Astrocyte (in vitro differentiated cells and primary cell): ENCODE measurements around the gene H2BK1. TPM values are rescaled to one million over a fixed set of nuclear protein-coding genes. Genes with fewer than 3 reads are reported as not detected.

ENCODE experiments used
- DNase-seq: peaks from one replicate; pipeline ENCODE4 v3.0.0-alpha.2; 2010; ENCODE audit warnings: low read depth
- FAIRE-seq: peaks from 2 replicates; lab custom pipeline; 2011; peaks lifted over from hg19 to GRCh38; lab: Jason Lieb, UNC
- H2AFZ ChIP-seq: 2 replicates; pipeline ENCODE4 v1.6.0; 2012; ENCODE audit warnings: low read depth, low read length, inconsistent platforms
- H3K27ac ChIP-seq: 2 replicates; pipeline ENCODE4 v1.5.1; 2011; ENCODE audit warnings: low read depth, low read length, inconsistent platforms
- H3K27me3 ChIP-seq: 2 replicates; pipeline ENCODE4 v1.6.0; 2011; ENCODE audit warnings: low read length, inconsistent platforms; ENCODE audit not compliant: insufficient read depth
- H3K36me3 ChIP-seq: 2 replicates; pipeline ENCODE4 v1.5.1; 2011; ENCODE audit warnings: low read length, inconsistent platforms; ENCODE audit not compliant: insufficient read depth
- H3K4me1 ChIP-seq: 2 replicates; pipeline ENCODE4 v1.5.1; 2011; ENCODE audit warnings: low read length, inconsistent platforms; ENCODE audit not compliant: insufficient read depth
- H3K4me2 ChIP-seq: 2 replicates; pipeline ENCODE4 v1.6.0; 2012; ENCODE audit warnings: low read length, inconsistent platforms
- H3K4me3 ChIP-seq: 2 replicates; pipeline ENCODE4 v1.5.1; 2011; ENCODE audit warnings: low read depth, mild to moderate bottlenecking, low read length, inconsistent platforms; ENCODE audit not compliant: insufficient read depth
- H3K79me2 ChIP-seq: 2 replicates; pipeline ENCODE4 v1.6.0; 2012; ENCODE audit warnings: mild to moderate bottlenecking, low read length, inconsistent platforms; ENCODE audit not compliant: insufficient read depth
- H3K9ac ChIP-seq: 2 replicates; pipeline ENCODE4 v1.6.0; 2012; ENCODE audit warnings: mild to moderate bottlenecking, low read length, inconsistent platforms
- H3K9me3 ChIP-seq: 2 replicates; pipeline ENCODE4 v1.5.1; 2012; ENCODE audit warnings: low read depth, mild to moderate bottlenecking, low read length, inconsistent platforms; ENCODE audit not compliant: insufficient read depth
- H4K20me1 ChIP-seq: 2 replicates; pipeline ENCODE4 v1.6.0; 2012; ENCODE audit warnings: low read length, inconsistent platforms; ENCODE audit not compliant: insufficient read depth
- H3K27ac Mint-ChIP-seq: one replicate; pipeline ENCODE4 v1.8.0; 2021; ENCODE audit warnings: mild to moderate bottlenecking, mixed read lengths; ENCODE audit not compliant: unreplicated experiment
- H3K27me3 Mint-ChIP-seq: one replicate; pipeline ENCODE4 v1.8.0; 2021; ENCODE audit warnings: low read depth, mixed read lengths; ENCODE audit not compliant: unreplicated experiment
- H3K36me3 Mint-ChIP-seq: one replicate; pipeline ENCODE4 v1.8.0; 2021; ENCODE audit warnings: low read depth, mixed read lengths; ENCODE audit not compliant: unreplicated experiment
- H3K4me1 Mint-ChIP-seq: one replicate; pipeline ENCODE4 v1.8.0; 2021; ENCODE audit warnings: low read depth, mixed read lengths; ENCODE audit not compliant: unreplicated experiment
- H3K4me3 Mint-ChIP-seq: one replicate; pipeline ENCODE4 v1.8.0; 2021; ENCODE audit warnings: mild to moderate bottlenecking, moderate library complexity, mixed read lengths; ENCODE audit not compliant: unreplicated experiment
- H3K9me3 Mint-ChIP-seq: one replicate; pipeline ENCODE4 v1.8.0; 2021; ENCODE audit warnings: mild to moderate bottlenecking, mixed read lengths; ENCODE audit not compliant: unreplicated experiment
- CTCF ChIP-seq: IDR thresholded peaks from 2 replicates; pipeline ENCODE4 v1.5.1; 2011; ENCODE audit warnings: low read depth, mild to moderate bottlenecking, inconsistent platforms, low read length, moderate library complexity; ENCODE audit not compliant: insufficient read depth
- EZH2 ChIP-seq: IDR thresholded peaks from 2 replicates; pipeline ENCODE4 v1.6.1; 2012; ENCODE audit warnings: mild to moderate bottlenecking, low read length, inconsistent platforms; ENCODE audit not compliant: insufficient read depth
- total RNA-seq: library from RNA; stranded (reverse); gene quantifications from 2 replicates; pipeline ENCODE4 v1.2.1, GENCODE V29; 2021

H2BK1 gene
- total RNA-seq, 1 donor from 2014 or later = not detected

- H3K4me1 ChIP-seq = no peaks in the 10 kb centered on the region
- no peak overlapping the region for H2AFZ ChIP-seq
- H3K27me3 ChIP-seq = peaks cover 29% of the 10 kb centered on the region
- no peak for TF ChIP-seq EZH2
- TF ChIP-seq CTCF = no peak
- H3K36me3 ChIP-seq = no peaks in the 10 kb centered on the region
- Mint-ChIP-seq H3K27me3 (peaks cover 57% of the 10 kb centered on the region), H3K4me3 (no peak overlapping the region), H3K9me3 (peaks cover 5% of the 10 kb centered on the region), H3K4me1 (no peaks in the 10 kb centered on the region), H3K27ac (no peak overlapping the region), H3K36me3 (peaks cover 2% of the 10 kb centered on the region)
- H3K27ac ChIP-seq = no peak overlapping the region
- no peaks in the 10 kb centered on the region for H4K20me1 ChIP-seq
- FAIRE-seq (no peak), DNase-seq (no peak)
- H3K9ac ChIP-seq = no peak overlapping the region
- H3K9me3 ChIP-seq = no peaks in the 10 kb centered on the region
- H3K4me2 ChIP-seq = no peak overlapping the region
- no peak overlapping the region for H3K4me3 ChIP-seq
- H3K79me2 ChIP-seq = no peaks in the 10 kb centered on the region
Observed at GRCh38 chr7:151191544-151191943, 18.7 kb downstream of the H2BK1 start.

GRCh38 chr7:151189038-151189437 is 21.2 kb downstream of the H2BK1 start:
- no peaks in the 10 kb centered on the region for H3K9me3 ChIP-seq
- no peak for DNase-seq
- no peaks in the 10 kb centered on the region for H3K79me2 ChIP-seq
- no peak overlapping the region for H3K27ac ChIP-seq
- no peaks in the 10 kb centered on the region for H3K4me1 ChIP-seq
- no peaks in the 10 kb centered on the region for H4K20me1 ChIP-seq
- no peak overlapping the region for H3K27ac Mint-ChIP-seq
- H3K4me3 Mint-ChIP-seq = no peak overlapping the region
- H3K36me3 ChIP-seq = no peaks in the 10 kb centered on the region
- H3K9me3 Mint-ChIP-seq = peaks cover 6% of the 10 kb centered on the region
- peaks cover 2% of the 10 kb centered on the region for H3K36me3 Mint-ChIP-seq
- H3K27me3 Mint-ChIP-seq = peaks cover 45% of the 10 kb centered on the region
- H3K9ac ChIP-seq = no peak overlapping the region
- no peak for FAIRE-seq
- H3K4me3 ChIP-seq = no peak overlapping the region
- H3K27me3 ChIP-seq = peaks cover 16% of the 10 kb centered on the region
- no peak overlapping the region for H3K4me2 ChIP-seq
- H2AFZ ChIP-seq = no peak overlapping the region
- H3K4me1 Mint-ChIP-seq = no peaks in the 10 kb centered on the region
- no peak for TF ChIP-seq CTCF
- no peak for TF ChIP-seq EZH2

- H3K4me3 Mint-ChIP-seq = no peak overlapping the region
- Histone ChIP-seq H3K4me1 (no peaks in the 10 kb centered on the region), H3K27ac (no peak overlapping the region), H3K9ac (no peak overlapping the region), H2AFZ (no peak overlapping the region), H3K27me3 (peaks cover 16% of the 10 kb centered on the region), H4K20me1 (no peaks in the 10 kb centered on the region), H3K4me3 (no peak overlapping the region), H3K79me2 (no peaks in the 10 kb centered on the region), H3K36me3 (no peaks in the 10 kb centered on the region), H3K4me2 (no peak overlapping the region), H3K9me3 (no peaks in the 10 kb centered on the region)
- peaks cover 2% of the 10 kb centered on the region for H3K36me3 Mint-ChIP-seq
- TF ChIP-seq EZH2 (no peak), CTCF (no peak)
- no peak for DNase-seq
- no peak overlapping the region for H3K27ac Mint-ChIP-seq
- peaks cover 41% of the 10 kb centered on the region for H3K27me3 Mint-ChIP-seq
- no peak for FAIRE-seq
- H3K4me1 Mint-ChIP-seq = no peaks in the 10 kb centered on the region
- peaks cover 6% of the 10 kb centered on the region for H3K9me3 Mint-ChIP-seq
Observed at GRCh38 chr7:151188252-151188542, 22.1 kb downstream of the H2BK1 start.
